Uterine smooth muscle cell (primary cell): Measurements from ENCODE around the gene MYPN. TPM values are rescaled to one million over a fixed set of nuclear protein-coding genes. Genes with fewer than 3 reads are reported as not detected.

Source experiments
- total RNA-seq: library from RNA; depleted of rRNA; stranded (reverse); fragments of >200 nt; gene quantifications from 2 replicates; pipeline ENCODE4 v1.2.3, GENCODE V29; 2014

The MYPN gene, protein sequence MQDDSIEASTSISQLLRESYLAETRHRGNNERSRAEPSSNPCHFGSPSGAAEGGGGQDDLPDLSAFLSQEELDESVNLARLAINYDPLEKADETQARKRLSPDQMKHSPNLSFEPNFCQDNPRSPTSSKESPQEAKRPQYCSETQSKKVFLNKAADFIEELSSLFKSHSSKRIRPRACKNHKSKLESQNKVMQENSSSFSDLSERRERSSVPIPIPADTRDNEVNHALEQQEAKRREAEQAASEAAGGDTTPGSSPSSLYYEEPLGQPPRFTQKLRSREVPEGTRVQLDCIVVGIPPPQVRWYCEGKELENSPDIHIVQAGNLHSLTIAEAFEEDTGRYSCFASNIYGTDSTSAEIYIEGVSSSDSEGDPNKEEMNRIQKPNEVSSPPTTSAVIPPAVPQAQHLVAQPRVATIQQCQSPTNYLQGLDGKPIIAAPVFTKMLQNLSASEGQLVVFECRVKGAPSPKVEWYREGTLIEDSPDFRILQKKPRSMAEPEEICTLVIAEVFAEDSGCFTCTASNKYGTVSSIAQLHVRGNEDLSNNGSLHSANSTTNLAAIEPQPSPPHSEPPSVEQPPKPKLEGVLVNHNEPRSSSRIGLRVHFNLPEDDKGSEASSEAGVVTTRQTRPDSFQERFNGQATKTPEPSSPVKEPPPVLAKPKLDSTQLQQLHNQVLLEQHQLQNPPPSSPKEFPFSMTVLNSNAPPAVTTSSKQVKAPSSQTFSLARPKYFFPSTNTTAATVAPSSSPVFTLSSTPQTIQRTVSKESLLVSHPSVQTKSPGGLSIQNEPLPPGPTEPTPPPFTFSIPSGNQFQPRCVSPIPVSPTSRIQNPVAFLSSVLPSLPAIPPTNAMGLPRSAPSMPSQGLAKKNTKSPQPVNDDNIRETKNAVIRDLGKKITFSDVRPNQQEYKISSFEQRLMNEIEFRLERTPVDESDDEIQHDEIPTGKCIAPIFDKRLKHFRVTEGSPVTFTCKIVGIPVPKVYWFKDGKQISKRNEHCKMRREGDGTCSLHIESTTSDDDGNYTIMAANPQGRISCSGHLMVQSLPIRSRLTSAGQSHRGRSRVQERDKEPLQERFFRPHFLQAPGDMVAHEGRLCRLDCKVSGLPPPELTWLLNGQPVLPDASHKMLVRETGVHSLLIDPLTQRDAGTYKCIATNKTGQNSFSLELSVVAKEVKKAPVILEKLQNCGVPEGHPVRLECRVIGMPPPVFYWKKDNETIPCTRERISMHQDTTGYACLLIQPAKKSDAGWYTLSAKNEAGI (N-terminal part only)
- 0.25 and 0.55 TPM in 2 replicates for total RNA-seq

DNA sequence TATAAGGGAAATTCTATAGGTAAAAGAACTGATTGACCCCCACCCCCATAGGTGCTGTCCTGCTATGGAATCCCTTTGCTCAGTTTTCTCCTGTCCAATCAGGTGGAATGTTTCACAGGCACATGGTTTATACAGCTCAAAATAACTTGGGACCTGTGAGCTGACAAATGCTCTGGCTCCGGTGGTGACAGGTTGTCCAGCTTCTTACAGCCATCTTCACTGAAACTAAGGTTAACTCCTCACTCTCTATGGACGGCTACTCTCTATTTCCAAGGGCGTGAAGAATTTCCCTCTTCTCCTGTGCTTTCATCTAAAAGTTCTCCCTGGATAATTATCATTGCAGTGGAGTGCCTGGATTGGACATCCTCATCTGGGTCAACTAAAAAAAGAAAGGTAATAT, at the start of gene MYPN:
Gene MYPN (plus strand): TSS at position 158 of the 400 bp plus-strand sequence. CDS start 11,951 bp downstream, outside the sequence.

DNA sequence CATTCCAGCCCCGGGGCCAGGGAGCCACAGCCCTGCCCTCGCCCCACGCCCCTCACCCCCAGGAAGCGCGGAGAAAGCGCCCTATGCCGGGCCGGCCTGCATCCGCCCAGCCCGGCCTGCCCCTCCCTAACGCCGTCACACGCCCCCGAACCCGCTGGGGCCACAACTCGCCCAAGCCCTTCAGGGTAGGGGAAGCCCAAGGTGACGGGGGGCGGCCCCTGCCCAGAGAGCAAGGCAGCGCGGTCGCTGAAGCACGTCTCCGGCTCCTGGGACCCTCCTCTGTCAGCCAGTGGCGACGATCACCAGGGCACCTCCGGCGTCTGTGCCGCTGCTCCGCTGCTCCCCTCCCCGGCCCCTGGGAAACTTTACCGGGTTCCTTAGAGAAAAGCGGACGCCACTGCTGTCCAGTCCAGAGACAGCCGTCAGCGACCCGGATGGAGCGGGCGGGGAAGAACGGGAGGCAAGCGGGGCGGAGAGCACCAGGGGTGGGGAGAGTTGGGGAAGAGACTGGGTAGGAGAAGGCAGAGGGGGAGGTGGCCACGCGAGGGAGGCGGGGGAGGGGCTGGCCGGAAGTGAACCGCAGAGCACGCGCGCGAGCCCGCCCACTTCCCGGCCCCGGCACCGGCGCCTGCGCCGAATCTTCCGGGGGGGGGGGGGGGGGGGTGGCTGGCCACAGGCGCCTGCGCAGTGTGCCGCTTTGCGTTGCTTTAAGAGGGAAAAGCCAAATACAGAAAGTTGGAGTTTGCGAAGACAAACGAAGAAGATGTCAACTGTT, 34.3 kb upstream of the MYPN start, which contains the start of gene HERC4:
Gene HERC4 (minus strand): TSS at position 509 of the 775 bp plus-strand sequence. CDS start 2,175 bp downstream, outside the sequence.

DNA sequence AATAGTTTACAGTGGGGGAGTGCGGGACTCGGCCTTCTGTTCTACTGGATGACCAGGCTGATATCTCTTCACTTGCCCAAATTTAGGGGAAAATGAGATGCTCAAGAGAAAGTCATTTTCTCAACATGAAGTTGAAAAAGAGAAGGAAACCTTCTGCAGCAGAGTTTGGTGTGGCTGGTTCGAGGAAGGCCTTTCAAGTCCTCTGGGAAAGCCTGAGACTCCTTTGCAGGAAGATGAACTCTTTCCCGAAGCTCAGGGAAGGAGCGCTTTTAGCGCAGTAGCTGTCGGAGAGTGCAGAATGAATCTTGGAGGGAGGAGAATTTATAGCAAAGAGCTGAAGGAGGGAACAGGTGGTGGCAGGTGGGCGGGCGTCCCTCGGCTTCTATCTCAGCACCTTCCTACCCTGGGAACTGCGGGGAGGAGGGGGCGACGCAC, 122.5 kb downstream of the MYPN start, which contains the start of gene ATOH7:
Gene ATOH7 (minus strand): TSS at position 297 of the 435 bp plus-strand sequence. CDS start 436 bp downstream, outside the sequence.

Other genes starting within 250 kb of the MYPN start
- 20.6 and 22.4 TPM in 2 replicates for gene SIRT1, start 224.8 kb upstream of the MYPN start, total RNA-seq
- 102 and 146 TPM in 2 replicates for gene HERC4, start 34.2 kb upstream of the MYPN start, total RNA-seq
- not detected in 2 replicates for gene ATOH7, start 122.6 kb downstream of the MYPN start, total RNA-seq
- gene HNRNPH3, start 222.6 kb downstream of the MYPN start, total RNA-seq, result 27.0 and 46.7 TPM in 2 replicates
- 3.0 and 3.7 TPM in 2 replicates for gene PBLD, start 223.4 kb downstream of the MYPN start, total RNA-seq